ENCODE measurements around the gene SLC22A31.

Gene SLC22A31

GRCh38 chr16:89160977-89161701 lies 39.2 kb downstream of the SLC22A31 start:
- no peak for TF ChIP-seq CTCF (IDR thresholded peaks at IDR 0.05; ENCODE audit: control insufficient read depth, extremely low read depth, insufficient read depth)
- no peak overlapping the region for H3K4me3 ChIP-seq (ENCODE audit: low read depth, low read length)
- DNase-seq (ENCODE audit: low read depth), result no peak

- no peak overlapping the region for H3K4me3 ChIP-seq (ENCODE audit: low read depth, low read length)
- no peak for DNase-seq (ENCODE audit: low read depth)
- TF ChIP-seq CTCF (IDR thresholded peaks at IDR 0.05; ENCODE audit: control insufficient read depth, extremely low read depth, insufficient read depth), result no peak
Observed at GRCh38 chr16:89159850-89160354, 40.4 kb downstream of the SLC22A31 start.

- TF ChIP-seq CTCF (IDR thresholded peaks at IDR 0.05; ENCODE audit: control insufficient read depth, extremely low read depth, insufficient read depth), result no peak
- no peak overlapping the region for H3K4me3 ChIP-seq (ENCODE audit: low read depth, low read length)
- no peak for DNase-seq (ENCODE audit: low read depth)
Observed at GRCh38 chr16:89159066-89159849, 41.1 kb downstream of the SLC22A31 start.

- TF ChIP-seq CTCF (IDR thresholded peaks at IDR 0.05; ENCODE audit: control insufficient read depth, extremely low read depth, insufficient read depth), result no peak
- no peak for DNase-seq (ENCODE audit: low read depth)
- no peak overlapping the region for H3K4me3 ChIP-seq (ENCODE audit: low read depth, low read length)
Observed at GRCh38 chr16:89157778-89158177, 42.6 kb downstream of the SLC22A31 start.

- no peak for TF ChIP-seq CTCF (IDR thresholded peaks at IDR 0.05; ENCODE audit: control insufficient read depth, extremely low read depth, insufficient read depth)
- H3K4me3 ChIP-seq (ENCODE audit: low read depth, low read length), result no peak overlapping the region
- DNase-seq (ENCODE audit: low read depth), result no peak
Observed at GRCh38 chr16:89156740-89157645, 43.3 kb downstream of the SLC22A31 start.

GRCh38 chr16:89155851-89156739 lies 44.2 kb downstream of the SLC22A31 start:
- TF ChIP-seq CTCF (IDR thresholded peaks at IDR 0.05; ENCODE audit: control insufficient read depth, extremely low read depth, insufficient read depth), result no peak
- DNase-seq (ENCODE audit: low read depth), result no peak
- no peak overlapping the region for H3K4me3 ChIP-seq (ENCODE audit: low read depth, low read length)
